HepG2 (cell line): Measurements from ENCODE around the gene NIPAL1. TPM values are rescaled to one million over a fixed set of nuclear protein-coding genes. Genes with fewer than 3 reads are reported as not detected.

Experiments
- ATAC-seq: fragments of 200-7000 bp; cut with Tn5 transposase; 3 replicates; pipeline ENCODE4 v1.9.1; 2020; ENCODE audit warnings: mild to moderate bottlenecking, moderate library complexity
- BruUV-seq: library from RNA; stranded (reverse); fragments of 400-500 nt; replicated peaks from 2 replicates; lab custom pipeline; 2021; lab: Mats Ljungman, UMichigan
- CTCF ChIA-PET: fragments of 300-600 bp; formaldehyde crosslinking; extraction: SDS; loops from one replicate; lab custom pipeline; 2021; ENCODE audit warnings: low total read pairs, inconsistent platforms, low intra/inter-chr PET ratio; lab: Yijun Ruan, JAX
- POLR2A ChIA-PET: fragments of 350-600 bp; sonication (Branson Sonifier 250); formaldehyde crosslinking; loops from one replicate; lab custom pipeline; 2020; ENCODE audit warnings: antibody characterized with exemption, inconsistent platforms; lab: Yijun Ruan, JAX
- DNase-seq: peaks from one replicate; pipeline ENCODE4 v3.0.0-alpha.2; 2015; ENCODE audit warnings: low spot score
- FAIRE-seq: peaks from 3 replicates; lab custom pipeline; 2011; peaks lifted over from hg19 to GRCh38; lab: Jason Lieb, UNC
- H2AFZ ChIP-seq: one replicate; pipeline ENCODE4 v1.6.1; 2011; ENCODE audit warnings: low read length, inconsistent platforms
- H3K27ac ChIP-seq: fragments of 300-600 bp; 3 replicates; pipeline ENCODE4 v1.8.0; 2011; ENCODE audit warnings: mixed run types, mild to moderate bottlenecking, mixed read lengths, low read length, inconsistent platforms; ENCODE audit not compliant: insufficient read depth; ENCODE audit errors: extremely low read length
- H3K27me3 ChIP-seq, 2 experiments: fragments of 200-600 bp in 1 of 2; 2 replicates in 1 of 2; 3 replicates in 1 of 2; pipeline versions ENCODE4 v1.6.0 to v1.8.0; 2011; ENCODE audit warnings: low read length in 2 of 2, mild to moderate bottlenecking in 2 of 2, moderate library complexity in 2 of 2, inconsistent platforms in 1 of 2; ENCODE audit not compliant: insufficient read depth in 2 of 2, control insufficient read depth in 1 of 2
- H3K36me3 ChIP-seq, 2 experiments: fragments of 200-600 bp in 1 of 2; replicated peaks in 1 of 2; 2 replicates in 1 of 2; 3 replicates in 1 of 2; pipeline versions ENCODE4 v1.5.1 to v1.8.0; 2011; ENCODE audit warnings: low read length in 2 of 2, inconsistent platforms in 1 of 2; ENCODE audit not compliant: insufficient read depth in 2 of 2, control insufficient read depth in 1 of 2
- H3K4me1 ChIP-seq: 2 replicates; pipeline ENCODE4 v1.5.1; 2012; ENCODE audit warnings: low read length, inconsistent platforms; ENCODE audit not compliant: insufficient read depth
- H3K4me2 ChIP-seq: 2 replicates; pipeline ENCODE4 v1.6.0; 2011; ENCODE audit warnings: low read depth, low read length, inconsistent platforms
- H3K4me3 ChIP-seq, 3 experiments: fragments of 200-600 bp in 1 of 3; sonication (generic), shearing (Covaris generic) in 1 of 3; replicated peaks in 1 of 3; 2 replicates each; pipeline ENCODE4 v1.5.1; 2011 to 2016; ENCODE audit warnings: low read length in 3 of 3, inconsistent platforms in 2 of 3, low read depth in 2 of 3, mild to moderate bottlenecking in 2 of 3, control low read depth in 1 of 3, mixed read lengths in 1 of 3; ENCODE audit not compliant: insufficient read depth in 1 of 3
- H3K79me2 ChIP-seq: one replicate; pipeline ENCODE4 v1.6.1; 2011; ENCODE audit warnings: low read length, inconsistent platforms; ENCODE audit not compliant: insufficient read depth
- H3K9ac ChIP-seq: 2 replicates; pipeline ENCODE4 v1.6.0; 2011; ENCODE audit warnings: mild to moderate bottlenecking, low read depth, low read length, inconsistent platforms; ENCODE audit not compliant: insufficient read depth
- H3K9me3 ChIP-seq: 2 replicates; pipeline ENCODE4 v1.5.1; 2012; ENCODE audit warnings: mild to moderate bottlenecking, low read length
- H4K20me1 ChIP-seq: 2 replicates; pipeline ENCODE4 v1.6.0; 2011; ENCODE audit warnings: inconsistent platforms, mild to moderate bottlenecking, low read length, moderate library complexity; ENCODE audit not compliant: insufficient read depth
- ATF7-NPFF ChIP-seq: sonication (generic); formaldehyde crosslinking; IDR thresholded peaks from 2 replicates; pipeline ENCODE4 v1.8.1; 2023; ENCODE audit warnings: mild to moderate bottlenecking, low read depth, missing genetic modification reagents, moderate library complexity
- FUBP1 ChIP-seq: sonication (generic); formaldehyde crosslinking; IDR thresholded peaks from 2 replicates; pipeline ENCODE4 v1.5.1; 2020; ENCODE audit warnings: missing genetic modification reagents, mild to moderate bottlenecking, borderline replicate concordance
- KDM5B ChIP-seq: sonication (generic); formaldehyde crosslinking; IDR thresholded peaks from 2 replicates; pipeline ENCODE4 v1.4.0; 2020; ENCODE audit warnings: missing genetic modification reagents, mild to moderate bottlenecking, borderline replicate concordance
- NFE2 ChIP-seq: sonication (generic); formaldehyde crosslinking; IDR thresholded peaks from 2 replicates; pipeline ENCODE4 v1.4.0; 2020; ENCODE audit warnings: missing genetic modification reagents
- NFIB ChIP-seq: sonication (generic); formaldehyde crosslinking; IDR thresholded peaks from 2 replicates; pipeline ENCODE4 v1.9.0; 2021; ENCODE audit warnings: missing genetic modification reagents, mild to moderate bottlenecking, borderline replicate concordance
- RARA ChIP-seq: IDR thresholded peaks from 2 replicates; pipeline ENCODE4 v1.6.1; 2016; ENCODE audit warnings: missing genetic modification reagents, missing compliant biosample characterization
- SMYD3 ChIP-seq: sonication (generic); formaldehyde crosslinking; IDR thresholded peaks from 2 replicates; pipeline ENCODE4 v1.8.1; 2023; ENCODE audit warnings: mild to moderate bottlenecking, missing genetic modification reagents
- TBX2 ChIP-seq: sonication (generic); formaldehyde crosslinking; IDR thresholded peaks from 2 replicates; pipeline ENCODE4 v1.5.0; 2020; ENCODE audit warnings: missing genetic modification reagents, mild to moderate bottlenecking, borderline replicate concordance
- ZNF30 ChIP-seq: sonication (generic); formaldehyde crosslinking; IDR thresholded peaks from 2 replicates; pipeline ENCODE4 v1.5.0; 2020; ENCODE audit warnings: mild to moderate bottlenecking, missing genetic modification reagents
- ZNF512 ChIP-seq: sonication (generic); formaldehyde crosslinking; IDR thresholded peaks from 2 replicates; pipeline ENCODE4 v1.4.0; 2020; ENCODE audit warnings: mild to moderate bottlenecking, missing genetic modification reagents
- ZNF550 ChIP-seq: sonication (generic); formaldehyde crosslinking; IDR thresholded peaks from 2 replicates; pipeline ENCODE4 v1.4.0; 2020; ENCODE audit warnings: mild to moderate bottlenecking, missing genetic modification reagents, borderline replicate concordance
- WGBS: methylation state at CpG from one replicate; pipeline ENCODE4 v1.1.6; 2017; ENCODE audit warnings: low lambda C conversion rate; 5-methylcytosine and 5-hydroxymethylcytosine counted together
- in situ Hi-C: cut with HindIII; loops from 2 replicates; pipeline ENCODE4 v1.10.0; 2017; ENCODE audit warnings: low pct_unique_long_range_greater_than_20kb; ENCODE audit not compliant: extremely low pct_ligation_motif_present
- intact Hi-C: fragments of 100-400 bp; cut with micrococcal nuclease; formaldehyde crosslinking; loops from one replicate; pipeline ENCODE4 v1.10.0; 2022; ENCODE audit not compliant: unreplicated experiment
- polyA plus RNA-seq, 8 experiments: library from polyadenylated mRNA; depleted of rRNA in 3 of 8; stranded (reverse) in 7 of 8; unstranded in 1 of 8; fragments of >200 nt; fragmentation: Illumina TruSeq in 4 of 8; extraction: Trizol in 4 of 8; gene quantifications; 2 replicates each; pipeline versions ENCODE4 v1.2.1 to v1.2.3, GENCODE V29; 2011 to 2016; ENCODE audit warnings: low read depth in 4 of 8, missing spikeins in 1 of 8, mixed read lengths in 1 of 8; ENCODE audit not compliant: insufficient read depth in 1 of 8
- total RNA-seq, 5 experiments: library from RNA; depleted of rRNA; stranded (reverse); fragments of >200 nt; fragmentation: Illumina TruSeq; extraction: Trizol; gene quantifications; 2 replicates each; pipeline ENCODE4 v1.2.3, GENCODE V29; 2016; ENCODE audit warnings: low read depth in 1 of 5
- TF ChIP-seq, protein P1 (sequence below): sonication (generic); formaldehyde crosslinking; IDR thresholded peaks from 2 replicates; pipeline ENCODE4 v1.5.0; 2020; ENCODE audit warnings: mild to moderate bottlenecking, missing genetic modification reagents

The NIPAL1 gene
- total and polyA plus RNA-seq, 2 of the 13 experiments (the other 11 are each of a cell fraction or from before 2014, with no cell fraction given): 1.4 to 3.4 TPM

- TF ChIP-seq, protein P1, sequence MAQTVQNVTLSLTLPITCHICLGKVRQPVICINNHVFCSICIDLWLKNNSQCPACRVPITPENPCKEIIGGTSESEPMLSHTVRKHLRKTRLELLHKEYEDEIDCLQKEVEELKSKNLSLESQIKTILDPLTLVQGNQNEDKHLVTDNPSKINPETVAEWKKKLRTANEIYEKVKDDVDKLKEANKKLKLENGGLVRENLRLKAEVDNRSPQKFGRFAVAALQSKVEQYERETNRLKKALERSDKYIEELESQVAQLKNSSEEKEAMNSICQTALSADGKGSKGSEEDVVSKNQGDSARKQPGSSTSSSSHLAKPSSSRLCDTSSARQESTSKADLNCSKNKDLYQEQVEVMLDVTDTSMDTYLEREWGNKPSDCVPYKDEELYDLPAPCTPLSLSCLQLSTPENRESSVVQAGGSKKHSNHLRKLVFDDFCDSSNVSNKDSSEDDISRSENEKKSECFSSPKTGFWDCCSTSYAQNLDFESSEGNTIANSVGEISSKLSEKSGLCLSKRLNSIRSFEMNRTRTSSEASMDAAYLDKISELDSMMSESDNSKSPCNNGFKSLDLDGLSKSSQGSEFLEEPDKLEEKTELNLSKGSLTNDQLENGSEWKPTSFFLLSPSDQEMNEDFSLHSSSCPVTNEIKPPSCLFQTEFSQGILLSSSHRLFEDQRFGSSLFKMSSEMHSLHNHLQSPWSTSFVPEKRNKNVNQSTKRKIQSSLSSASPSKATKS: no peak
- no peak for TF ChIP-seq SMYD3 (CRISPR knock-in tag)
- TF ChIP-seq ATF7-NPFF (CRISPR knock-in tag): no peak
- no peak for TF ChIP-seq ZNF550 (CRISPR knock-in tag)
- no peak for TF ChIP-seq TBX2 (CRISPR knock-in tag)
- TF ChIP-seq, all 625 proteins: peak for 0
Observed at GRCh38 chr4:48012824-48013223, 3.7 kb upstream of the NIPAL1 start (continued).

DNA sequence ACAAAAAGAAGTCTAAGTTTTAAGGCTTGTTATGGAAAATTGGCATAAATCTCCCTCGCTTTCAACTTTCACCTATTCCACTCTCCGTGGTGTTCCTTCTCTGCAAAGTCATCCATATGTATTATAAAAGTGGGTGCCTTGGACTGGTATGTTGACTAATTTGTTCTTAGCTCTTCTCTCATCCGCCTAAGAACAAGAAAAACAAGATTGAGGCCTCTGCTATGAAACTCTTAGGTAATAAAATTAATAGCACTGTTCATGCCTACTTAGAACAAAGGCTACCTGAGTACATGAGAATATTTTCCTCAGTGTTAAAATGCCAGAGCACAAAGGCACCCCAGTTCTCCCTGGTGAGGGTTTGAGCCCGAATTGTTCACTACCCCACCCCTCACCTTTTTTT, 1.4 kb upstream of the NIPAL1 start:
- Histone ChIP-seq H3K79me2 (no peaks in the 10 kb centered on the region), H3K27me3 (no peaks in the 10 kb centered on the region; a peak in 1 of 5 replicates), H2AFZ (no peak overlapping the region), H3K9me3 (no peaks in the 10 kb centered on the region), H4K20me1 (no peaks in the 10 kb centered on the region), H3K4me3 (peak overlapping the region in 2 of 3 experiments; percentile 76 to 80; a peak in 3 of 6 replicates), H3K9ac (peak overlapping the region; percentile 76; the same call in 1 of the 2 replicates), H3K36me3 (no peaks in the 10 kb centered on the region), H3K4me1 (peaks cover 20% of the 10 kb centered on the region), H3K4me2 (peak overlapping the region; percentile 98), H3K27ac (no peak overlapping the region)
- ChIA-PET CTCF (no interaction called here), POLR2A (no interaction called here)
- no peak for FAIRE-seq
- 86% methylated on average over 4 of the region's 4 CpGs for WGBS
- no TSS peak for BruUV-seq
- ATAC-seq: no peak
- DNase-seq: no peak
- intact Hi-C loops: loop anchor here (5.0 kb wide), 2 partner anchors 88 to 103 kb away; partner anchors contain the start of gene NFXL1
- in situ Hi-C loops: no loop called here
- no peak for TF ChIP-seq FUBP1 (CRISPR knock-in tag)
- TF ChIP-seq RARA (CRISPR knock-in tag): no peak
- TF ChIP-seq KDM5B (CRISPR knock-in tag): no peak
- TF ChIP-seq ZNF30 (CRISPR knock-in tag): no peak
- TF ChIP-seq NFIB (CRISPR knock-in tag): no peak
- no peak for TF ChIP-seq ZNF512 (CRISPR knock-in tag)
- no peak for TF ChIP-seq NFE2 (CRISPR knock-in tag)
